OCI-LY1 (cell line): ENCODE measurements around the gene PCGF3.
"Not testable (repeated sequence)": the region's sequence is repeated elsewhere in the genome, so short reads cannot be mapped to it uniquely, and the experiment has no call there.

Experiments
- H2AFZ ChIP-seq: fragments of 200-600 bp; sonication (generic), shearing (Covaris generic); 2 replicates; pipeline ENCODE4 v1.6.0; 2014; ENCODE audit warnings: antibody characterized with exemption, mild to moderate bottlenecking, low read length
- H3F3A ChIP-seq: fragments of 200-600 bp; sonication (generic), shearing (Covaris generic); 2 replicates; pipeline ENCODE4 v1.6.0; 2014; ENCODE audit warnings: mild to moderate bottlenecking, antibody characterized with exemption, low read length, moderate library complexity; ENCODE audit not compliant: insufficient read depth
- H3K27ac ChIP-seq: fragments of 200-600 bp; sonication (generic); 2 replicates; pipeline ENCODE4 v1.5.1; 2014; ENCODE audit warnings: low read length, mixed run types, mild to moderate bottlenecking, low read depth; ENCODE audit not compliant: poor library complexity, severe bottlenecking
- H3K27me3 ChIP-seq: fragments of 200-600 bp; sonication (generic); 2 replicates; pipeline ENCODE4 v1.6.0; 2014; ENCODE audit warnings: antibody characterized with exemption, mild to moderate bottlenecking, low read length, moderate library complexity; ENCODE audit not compliant: insufficient read depth
- H3K36me3 ChIP-seq: fragments of 200-600 bp; sonication (generic); 2 replicates; pipeline ENCODE4 v1.6.1; 2014; ENCODE audit warnings: mild to moderate bottlenecking, antibody characterized with exemption, low read length, moderate library complexity, mixed read lengths; ENCODE audit not compliant: insufficient read depth
- H3K4me1 ChIP-seq: fragments of 200-600 bp; sonication (generic); 2 replicates; pipeline ENCODE4 v1.5.1; 2014; ENCODE audit warnings: mild to moderate bottlenecking, low read length, moderate library complexity; ENCODE audit not compliant: insufficient read depth, severe bottlenecking
- H3K4me2 ChIP-seq: fragments of 200-600 bp; sonication (generic), shearing (Covaris generic); 2 replicates; pipeline ENCODE4 v1.6.1; 2014; ENCODE audit warnings: low read length
- H3K4me3 ChIP-seq: fragments of 200-600 bp; sonication (generic); 2 replicates; pipeline ENCODE4 v1.5.1; 2014; ENCODE audit warnings: low read length, low read depth, mild to moderate bottlenecking, mixed read lengths; ENCODE audit not compliant: poor library complexity, severe bottlenecking
- H3K79me2 ChIP-seq: fragments of 200-600 bp; shearing (Covaris generic); 2 replicates; pipeline ENCODE4 v1.6.1; 2016; ENCODE audit warnings: mixed run types, low read length, mixed read lengths; ENCODE audit not compliant: insufficient read depth
- H3K9ac ChIP-seq: fragments of 200-600 bp; sonication (generic), shearing (Covaris generic); 2 replicates; pipeline ENCODE4 v1.6.1; 2014; ENCODE audit warnings: mild to moderate bottlenecking, low read length, mixed read lengths
- H3K9me2 ChIP-seq: fragments of 200-600 bp; sonication (generic), shearing (Covaris generic); 2 replicates; pipeline ENCODE4 v1.6.1; 2014; ENCODE audit warnings: low read depth, mild to moderate bottlenecking, low read length, mixed read lengths
- H3K9me3 ChIP-seq: fragments of 200-600 bp; shearing (Covaris generic); 2 replicates; pipeline ENCODE4 v1.6.1; 2014; ENCODE audit warnings: low read length, mixed read lengths
- H4K20me1 ChIP-seq: fragments of 200-600 bp; sonication (generic), shearing (Covaris generic); 2 replicates; pipeline ENCODE4 v1.6.0; 2016; ENCODE audit warnings: mild to moderate bottlenecking, low read length; ENCODE audit not compliant: insufficient read depth
- EZH2 ChIP-seq: fragments of 200-600 bp; sonication (generic), shearing (Covaris generic); IDR thresholded peaks from 2 replicates; pipeline ENCODE4 v1.8.0; 2017; ENCODE audit warnings: borderline replicate concordance, mixed run types, mild to moderate bottlenecking, antibody characterized with exemption, low read length, moderate library complexity, mixed read lengths
- TF ChIP-seq, protein P1 (sequence below): fragments of 200-600 bp; sonication (generic), shearing (Covaris generic); IDR thresholded peaks from 2 replicates; pipeline ENCODE4 v1.5.1; 2017; ENCODE audit warnings: mild to moderate bottlenecking, antibody characterized with exemption, low read length, moderate library complexity, mixed read lengths

Gene PCGF3

DNA sequence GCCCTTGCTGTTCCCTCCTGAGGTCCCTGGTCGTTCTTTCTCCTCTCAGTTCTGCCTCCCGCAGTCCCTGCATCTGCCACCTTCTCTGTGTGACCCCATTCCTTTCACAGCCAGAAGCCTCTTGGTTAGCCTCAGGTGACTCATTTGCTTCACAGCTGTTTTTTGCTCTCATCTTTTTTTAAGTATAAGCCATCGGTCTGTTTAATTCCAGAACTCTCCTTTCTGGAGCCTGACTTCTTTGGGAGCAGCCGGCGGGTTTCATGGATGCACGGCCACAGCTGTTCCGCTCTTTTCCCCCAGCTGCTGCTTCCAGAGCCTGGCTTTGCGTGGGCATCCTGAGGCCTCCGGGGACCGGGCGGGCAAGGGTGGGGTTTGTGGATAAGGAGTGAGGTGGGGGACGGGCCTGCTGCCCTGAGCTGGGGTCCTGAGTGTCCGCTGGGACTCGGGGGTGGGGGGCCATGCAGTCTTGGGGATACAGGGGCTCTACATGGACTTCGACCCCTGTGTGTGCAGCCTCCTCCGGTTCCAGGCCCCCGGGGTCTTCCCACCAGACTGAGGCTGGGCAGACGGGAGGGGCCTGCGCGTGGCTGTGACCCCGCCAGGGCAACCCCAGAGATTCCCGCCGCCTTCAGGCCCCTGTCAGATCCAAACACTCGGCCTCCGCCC lies 46.7 kb downstream of the PCGF3 start:
- H3K4me1 ChIP-seq = no peaks in the 10 kb centered on the region
- peaks cover 6% of the 10 kb centered on the region; the same call in 1 of the 2 replicates for H3K36me3 ChIP-seq
- H3K4me2 ChIP-seq = no peak overlapping the region
- no peak overlapping the region for H2AFZ ChIP-seq
- no peak overlapping the region for H3K27ac ChIP-seq
- no peaks in the 10 kb centered on the region for H3K9me2 ChIP-seq
- TF ChIP-seq, protein P1, sequence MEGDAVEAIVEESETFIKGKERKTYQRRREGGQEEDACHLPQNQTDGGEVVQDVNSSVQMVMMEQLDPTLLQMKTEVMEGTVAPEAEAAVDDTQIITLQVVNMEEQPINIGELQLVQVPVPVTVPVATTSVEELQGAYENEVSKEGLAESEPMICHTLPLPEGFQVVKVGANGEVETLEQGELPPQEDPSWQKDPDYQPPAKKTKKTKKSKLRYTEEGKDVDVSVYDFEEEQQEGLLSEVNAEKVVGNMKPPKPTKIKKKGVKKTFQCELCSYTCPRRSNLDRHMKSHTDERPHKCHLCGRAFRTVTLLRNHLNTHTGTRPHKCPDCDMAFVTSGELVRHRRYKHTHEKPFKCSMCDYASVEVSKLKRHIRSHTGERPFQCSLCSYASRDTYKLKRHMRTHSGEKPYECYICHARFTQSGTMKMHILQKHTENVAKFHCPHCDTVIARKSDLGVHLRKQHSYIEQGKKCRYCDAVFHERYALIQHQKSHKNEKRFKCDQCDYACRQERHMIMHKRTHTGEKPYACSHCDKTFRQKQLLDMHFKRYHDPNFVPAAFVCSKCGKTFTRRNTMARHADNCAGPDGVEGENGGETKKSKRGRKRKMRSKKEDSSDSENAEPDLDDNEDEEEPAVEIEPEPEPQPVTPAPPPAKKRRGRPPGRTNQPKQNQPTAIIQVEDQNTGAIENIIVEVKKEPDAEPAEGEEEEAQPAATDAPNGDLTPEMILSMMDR = no peak
- no peak for TF ChIP-seq EZH2
- H3K79me2 ChIP-seq = no peaks in the 10 kb centered on the region
- no peaks in the 10 kb centered on the region for H3F3A ChIP-seq
- no peaks in the 10 kb centered on the region for H4K20me1 ChIP-seq
- no peak overlapping the region for H3K4me3 ChIP-seq
- no peak overlapping the region for H3K9ac ChIP-seq
- H3K9me3 ChIP-seq = no peaks in the 10 kb centered on the region
- no peaks in the 10 kb centered on the region for H3K27me3 ChIP-seq

DNA sequence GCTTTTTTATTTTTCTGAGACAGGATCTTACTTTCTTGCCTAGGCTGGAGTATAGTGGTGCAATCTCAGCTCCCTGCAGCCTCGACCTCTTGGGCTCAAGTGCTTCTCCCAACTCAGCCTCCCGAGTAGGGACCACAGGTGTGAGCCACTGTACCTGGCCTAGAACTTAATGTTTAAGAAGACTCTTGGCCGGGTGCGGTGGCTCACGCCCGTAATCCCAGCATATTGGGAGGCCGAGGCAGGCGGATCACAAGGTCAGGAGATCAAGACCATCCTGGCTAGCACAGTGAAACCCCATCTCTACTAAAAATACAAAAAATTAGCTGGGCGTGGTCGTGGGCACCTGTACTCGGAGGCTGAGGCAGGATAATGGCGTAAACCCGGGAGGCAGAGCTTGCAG lies 47.6 kb downstream of the PCGF3 start:
- H3K36me3 ChIP-seq, H3K27me3 ChIP-seq, H4K20me1 ChIP-seq, H3K4me3 ChIP-seq, H3K79me2 ChIP-seq, H3K4me2 ChIP-seq, H3F3A ChIP-seq, H3K9me2 ChIP-seq, H3K9ac ChIP-seq, H2AFZ ChIP-seq, H3K4me1 ChIP-seq, H3K9me3 ChIP-seq, H3K27ac ChIP-seq: not testable (repeated sequence)

DNA sequence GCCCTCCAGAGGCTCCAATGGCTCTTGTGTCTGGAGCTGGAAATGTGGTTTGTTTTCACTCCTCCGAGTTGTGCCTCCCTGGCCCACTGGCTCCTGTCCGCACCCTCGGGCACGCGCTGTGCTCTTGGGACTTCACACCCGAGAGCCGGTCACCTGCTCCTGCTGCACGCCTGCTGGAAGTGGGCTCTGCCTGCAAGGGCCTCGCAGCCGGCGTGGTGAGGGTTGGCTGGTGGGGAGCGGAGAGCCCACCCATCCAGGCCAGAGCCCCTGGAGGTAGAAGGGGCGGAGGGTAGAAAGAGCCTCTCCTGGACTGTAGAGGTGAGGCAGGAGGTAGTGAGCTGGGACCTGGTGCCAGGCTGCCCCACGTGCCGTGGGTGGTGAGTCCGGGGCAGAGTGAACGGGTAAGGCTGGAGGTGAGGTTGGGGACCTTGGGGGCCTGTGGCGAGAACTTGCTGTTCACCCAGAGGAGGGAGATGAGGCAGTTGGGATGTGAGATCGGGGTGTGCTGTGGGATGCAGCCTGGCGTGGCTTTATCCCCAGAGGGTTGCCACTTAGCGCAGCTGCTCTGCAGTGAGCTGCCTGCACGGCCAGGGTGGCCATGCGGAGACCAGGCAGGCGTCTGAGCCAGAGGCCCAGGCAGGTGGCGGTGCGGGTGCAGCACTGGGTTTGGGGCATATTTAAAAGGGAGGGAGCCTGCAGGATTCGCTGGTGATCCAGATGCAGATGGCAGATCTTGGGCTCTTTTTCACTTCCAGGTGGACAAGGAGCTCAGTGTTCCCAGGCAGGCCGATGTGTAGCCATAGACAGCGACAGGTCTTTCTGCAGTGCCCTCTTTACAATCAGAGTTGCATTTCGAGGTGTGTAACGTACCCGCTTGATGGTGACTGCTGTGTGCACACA lies 48.8 kb downstream of the PCGF3 start:
- Histone ChIP-seq H3K9me2 (no peaks in the 10 kb centered on the region), H3K27ac (no peak overlapping the region), H3K27me3 (no peaks in the 10 kb centered on the region), H3K4me3 (no peak overlapping the region), H3K4me2 (no peak overlapping the region), H3K9ac (no peak overlapping the region), H3K9me3 (no peaks in the 10 kb centered on the region), H4K20me1 (no peaks in the 10 kb centered on the region), H3K4me1 (no peaks in the 10 kb centered on the region), H2AFZ (no peak overlapping the region), H3F3A (no peaks in the 10 kb centered on the region), H3K79me2 (no peaks in the 10 kb centered on the region), H3K36me3 (0 out of 2 replicates have a peak, but pooled peaks cover 6% of the 10 kb centered on the region)
- no peak for TF ChIP-seq EZH2
- TF ChIP-seq, protein P1 = no peak
